OCI-LY1 (cell line): Measurements from ENCODE around the gene TBX1.

Experiments
- H2AFZ ChIP-seq: fragments of 200-600 bp; sonication (generic), shearing (Covaris generic); 2 replicates; pipeline ENCODE4 v1.6.0; 2014; ENCODE audit warnings: antibody characterized with exemption, mild to moderate bottlenecking, low read length
- H3F3A ChIP-seq: fragments of 200-600 bp; sonication (generic), shearing (Covaris generic); 2 replicates; pipeline ENCODE4 v1.6.0; 2014; ENCODE audit warnings: mild to moderate bottlenecking, antibody characterized with exemption, low read length, moderate library complexity; ENCODE audit not compliant: insufficient read depth
- H3K27ac ChIP-seq: fragments of 200-600 bp; sonication (generic); 2 replicates; pipeline ENCODE4 v1.5.1; 2014; ENCODE audit warnings: low read length, mixed run types, mild to moderate bottlenecking, low read depth; ENCODE audit not compliant: poor library complexity, severe bottlenecking
- H3K27me3 ChIP-seq: fragments of 200-600 bp; sonication (generic); 2 replicates; pipeline ENCODE4 v1.6.0; 2014; ENCODE audit warnings: antibody characterized with exemption, mild to moderate bottlenecking, low read length, moderate library complexity; ENCODE audit not compliant: insufficient read depth
- H3K36me3 ChIP-seq: fragments of 200-600 bp; sonication (generic); 2 replicates; pipeline ENCODE4 v1.6.1; 2014; ENCODE audit warnings: mild to moderate bottlenecking, antibody characterized with exemption, low read length, moderate library complexity, mixed read lengths; ENCODE audit not compliant: insufficient read depth
- H3K4me1 ChIP-seq: fragments of 200-600 bp; sonication (generic); 2 replicates; pipeline ENCODE4 v1.5.1; 2014; ENCODE audit warnings: mild to moderate bottlenecking, low read length, moderate library complexity; ENCODE audit not compliant: insufficient read depth, severe bottlenecking
- H3K4me2 ChIP-seq: fragments of 200-600 bp; sonication (generic), shearing (Covaris generic); 2 replicates; pipeline ENCODE4 v1.6.1; 2014; ENCODE audit warnings: low read length
- H3K4me3 ChIP-seq: fragments of 200-600 bp; sonication (generic); 2 replicates; pipeline ENCODE4 v1.5.1; 2014; ENCODE audit warnings: low read length, low read depth, mild to moderate bottlenecking, mixed read lengths; ENCODE audit not compliant: poor library complexity, severe bottlenecking
- H3K79me2 ChIP-seq: fragments of 200-600 bp; shearing (Covaris generic); 2 replicates; pipeline ENCODE4 v1.6.1; 2016; ENCODE audit warnings: mixed run types, low read length, mixed read lengths; ENCODE audit not compliant: insufficient read depth
- H3K9ac ChIP-seq: fragments of 200-600 bp; sonication (generic), shearing (Covaris generic); 2 replicates; pipeline ENCODE4 v1.6.1; 2014; ENCODE audit warnings: mild to moderate bottlenecking, low read length, mixed read lengths
- H3K9me2 ChIP-seq: fragments of 200-600 bp; sonication (generic), shearing (Covaris generic); 2 replicates; pipeline ENCODE4 v1.6.1; 2014; ENCODE audit warnings: low read depth, mild to moderate bottlenecking, low read length, mixed read lengths
- H3K9me3 ChIP-seq: fragments of 200-600 bp; shearing (Covaris generic); 2 replicates; pipeline ENCODE4 v1.6.1; 2014; ENCODE audit warnings: low read length, mixed read lengths
- H4K20me1 ChIP-seq: fragments of 200-600 bp; sonication (generic), shearing (Covaris generic); 2 replicates; pipeline ENCODE4 v1.6.0; 2016; ENCODE audit warnings: mild to moderate bottlenecking, low read length; ENCODE audit not compliant: insufficient read depth
- EZH2 ChIP-seq: fragments of 200-600 bp; sonication (generic), shearing (Covaris generic); IDR thresholded peaks from 2 replicates; pipeline ENCODE4 v1.8.0; 2017; ENCODE audit warnings: borderline replicate concordance, mixed run types, mild to moderate bottlenecking, antibody characterized with exemption, low read length, moderate library complexity, mixed read lengths
- TF ChIP-seq, protein P1 (sequence below): fragments of 200-600 bp; sonication (generic), shearing (Covaris generic); IDR thresholded peaks from 2 replicates; pipeline ENCODE4 v1.5.1; 2017; ENCODE audit warnings: mild to moderate bottlenecking, antibody characterized with exemption, low read length, moderate library complexity, mixed read lengths

The TBX1 gene

GRCh38 chr22:19720150-19720827 lies 40.3 kb upstream of the TBX1 start:
- no peaks in the 10 kb centered on the region for H3K36me3 ChIP-seq
- H2AFZ ChIP-seq: no peak overlapping the region
- H3K27me3 ChIP-seq: peaks cover 11% of the 10 kb centered on the region; the same call in 1 of the 2 replicates
- H3K4me2 ChIP-seq: no peak overlapping the region
- TF ChIP-seq, protein P1, sequence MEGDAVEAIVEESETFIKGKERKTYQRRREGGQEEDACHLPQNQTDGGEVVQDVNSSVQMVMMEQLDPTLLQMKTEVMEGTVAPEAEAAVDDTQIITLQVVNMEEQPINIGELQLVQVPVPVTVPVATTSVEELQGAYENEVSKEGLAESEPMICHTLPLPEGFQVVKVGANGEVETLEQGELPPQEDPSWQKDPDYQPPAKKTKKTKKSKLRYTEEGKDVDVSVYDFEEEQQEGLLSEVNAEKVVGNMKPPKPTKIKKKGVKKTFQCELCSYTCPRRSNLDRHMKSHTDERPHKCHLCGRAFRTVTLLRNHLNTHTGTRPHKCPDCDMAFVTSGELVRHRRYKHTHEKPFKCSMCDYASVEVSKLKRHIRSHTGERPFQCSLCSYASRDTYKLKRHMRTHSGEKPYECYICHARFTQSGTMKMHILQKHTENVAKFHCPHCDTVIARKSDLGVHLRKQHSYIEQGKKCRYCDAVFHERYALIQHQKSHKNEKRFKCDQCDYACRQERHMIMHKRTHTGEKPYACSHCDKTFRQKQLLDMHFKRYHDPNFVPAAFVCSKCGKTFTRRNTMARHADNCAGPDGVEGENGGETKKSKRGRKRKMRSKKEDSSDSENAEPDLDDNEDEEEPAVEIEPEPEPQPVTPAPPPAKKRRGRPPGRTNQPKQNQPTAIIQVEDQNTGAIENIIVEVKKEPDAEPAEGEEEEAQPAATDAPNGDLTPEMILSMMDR: no peak
- TF ChIP-seq EZH2: no peak
- H3K27ac ChIP-seq: no peak overlapping the region
- no peaks in the 10 kb centered on the region for H3K79me2 ChIP-seq
- H4K20me1 ChIP-seq: no peaks in the 10 kb centered on the region
- H3K4me3 ChIP-seq: no peak overlapping the region
- no peaks in the 10 kb centered on the region for H3K9me3 ChIP-seq
- no peaks in the 10 kb centered on the region for H3K9me2 ChIP-seq
- H3K9ac ChIP-seq: no peak overlapping the region
- no peaks in the 10 kb centered on the region for H3F3A ChIP-seq
- peaks cover 11% of the 10 kb centered on the region for H3K4me1 ChIP-seq

DNA sequence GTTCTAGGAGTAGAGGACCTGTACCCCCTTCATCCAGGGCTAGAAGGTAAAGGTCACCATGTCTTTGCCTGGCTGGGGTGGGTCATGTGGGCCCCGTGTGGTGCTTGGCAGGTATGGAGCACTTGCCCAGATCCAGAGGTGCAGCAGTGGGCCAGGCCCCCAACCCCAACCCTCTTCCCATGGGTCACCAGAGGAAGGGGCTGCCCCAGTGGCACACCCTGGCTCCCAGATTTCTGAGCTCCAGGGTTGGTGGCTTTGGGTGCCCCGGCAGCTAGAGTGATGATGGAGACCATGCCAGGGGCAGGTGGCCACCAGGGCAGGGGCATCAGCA lies 39.6 kb upstream of the TBX1 start:
- Histone ChIP-seq H2AFZ (no peak overlapping the region), H3K36me3 (no peaks in the 10 kb centered on the region), H3K79me2 (no peaks in the 10 kb centered on the region), H3K27me3 (peaks cover 11% of the 10 kb centered on the region; the same call in 1 of the 2 replicates), H3K4me2 (no peak overlapping the region), H4K20me1 (no peaks in the 10 kb centered on the region), H3K4me3 (no peak overlapping the region), H3K27ac (no peak overlapping the region), H3K9me3 (no peaks in the 10 kb centered on the region), H3F3A (no peaks in the 10 kb centered on the region), H3K4me1 (peaks cover 11% of the 10 kb centered on the region), H3K9ac (no peak overlapping the region), H3K9me2 (no peaks in the 10 kb centered on the region)
- TF ChIP-seq, protein P1: no peak
- no peak for TF ChIP-seq EZH2

GRCh38 chr22:19721330-19722177 lies 39.0 kb upstream of the TBX1 start:
- Histone ChIP-seq H3F3A (no peaks in the 10 kb centered on the region), H3K9me3 (no peaks in the 10 kb centered on the region), H3K27me3 (peaks cover 11% of the 10 kb centered on the region; the same call in 1 of the 2 replicates), H3K4me3 (no peak overlapping the region), H2AFZ (no peak overlapping the region), H3K27ac (no peak overlapping the region), H3K36me3 (no peaks in the 10 kb centered on the region), H3K4me2 (no peak overlapping the region), H3K9me2 (no peaks in the 10 kb centered on the region), H3K79me2 (no peaks in the 10 kb centered on the region), H4K20me1 (no peaks in the 10 kb centered on the region), H3K9ac (no peak overlapping the region), H3K4me1 (peaks cover 11% of the 10 kb centered on the region)
- TF ChIP-seq, protein P1: no peak
- TF ChIP-seq EZH2: no peak
